HAP-1 (cell line): Measurements from ENCODE around the gene MYL7.
"Not testable (repeated sequence)": the region's sequence is repeated elsewhere in the genome, so short reads cannot be mapped to it uniquely, and the experiment has no call there.

ENCODE experiments used
- DNase-seq, 2 experiments: peaks; one replicate each; pipeline ENCODE4 v3.0.0-alpha.2; 2016 to 2020; ENCODE audit warnings: low spot score in 2 of 2
- H3K27me3 ChIP-seq: fragments of 250-450 bp; sonication (Bioruptor Pico); 2 replicates; pipeline ENCODE4 v1.5.1; 2020; ENCODE audit warnings: low read depth, mild to moderate bottlenecking, moderate library complexity
- H3K36me3 ChIP-seq: fragments of 250-450 bp; sonication (Bioruptor Pico); replicated peaks from 2 replicates; pipeline ENCODE4 v1.5.1; 2020; ENCODE audit warnings: mild to moderate bottlenecking
- H3K4me1 ChIP-seq: fragments of 250-450 bp; sonication (Bioruptor Pico); 2 replicates; pipeline ENCODE4 v1.5.1; 2020; ENCODE audit warnings: mild to moderate bottlenecking
- H3K4me3 ChIP-seq: fragments of 250-450 bp; sonication (Bioruptor Pico); 2 replicates; pipeline ENCODE4 v1.5.1; 2020; ENCODE audit warnings: mild to moderate bottlenecking, moderate library complexity
- H3K9me3 ChIP-seq: fragments of 250-450 bp; sonication (Bioruptor Pico); 2 replicates; pipeline ENCODE4 v1.5.1; 2020; ENCODE audit warnings: mild to moderate bottlenecking, moderate library complexity
- in situ Hi-C: fragments of 300-500 bp; cut with MboI; formaldehyde crosslinking; loops from 3 replicates; pipeline ENCODE4 v1.14.3; 2020; ENCODE audit warnings: low sequenced_read_pairs, inconsistent platforms, mixed read lengths

The MYL7 gene

GRCh38 chr7:44142028-44142427, 896 bp upstream of the MYL7 start:
- Histone ChIP-seq H3K36me3 (no peaks in the 10 kb centered on the region), H3K4me1 (no peaks in the 10 kb centered on the region), H3K27me3 (no peaks in the 10 kb centered on the region), H3K9me3 (no peaks in the 10 kb centered on the region), H3K4me3 (no peak overlapping the region)
- in situ Hi-C loops, result no loop called here
- DNase-seq, result no peak

- H3K36me3 ChIP-seq, result no peaks in the 10 kb centered on the region
- H3K4me3 ChIP-seq, result no peak overlapping the region
- H3K4me1 ChIP-seq, result no peaks in the 10 kb centered on the region
- in situ Hi-C loops, result no loop called here
- no peaks in the 10 kb centered on the region for H3K27me3 ChIP-seq
- no peak for DNase-seq
- no peaks in the 10 kb centered on the region for H3K9me3 ChIP-seq
Observed at GRCh38 chr7:44140341-44140740, 791 bp downstream of the MYL7 start.

GRCh38 chr7:44139311-44140010, 1.7 kb downstream of the MYL7 start:
- no peaks in the 10 kb centered on the region for H3K4me1 ChIP-seq
- in situ Hi-C loops, result no loop called here
- no peak for DNase-seq
- H3K36me3 ChIP-seq, result no peaks in the 10 kb centered on the region
- H3K9me3 ChIP-seq, result no peaks in the 10 kb centered on the region
- no peak overlapping the region for H3K4me3 ChIP-seq
- no peaks in the 10 kb centered on the region for H3K27me3 ChIP-seq

GRCh38 chr7:44138698-44139097, 2.4 kb downstream of the MYL7 start:
- Histone ChIP-seq H3K4me3 (no peak overlapping the region), H3K4me1 (no peaks in the 10 kb centered on the region), H3K27me3 (no peaks in the 10 kb centered on the region), H3K9me3 (no peaks in the 10 kb centered on the region), H3K36me3 (no peaks in the 10 kb centered on the region)
- DNase-seq, result no peak
- in situ Hi-C loops, result no loop called here

- in situ Hi-C loops, result no loop called here
- no peak for DNase-seq
Observed at GRCh38 chr7:44136731-44137130, 4.4 kb downstream of the MYL7 start.

GRCh38 chr7:44134943-44135628, 6.0 kb downstream of the MYL7 start:
- no peak for DNase-seq
- no peaks in the 10 kb centered on the region for H3K27me3 ChIP-seq
- in situ Hi-C loops, result no loop called here
- H3K4me3 ChIP-seq, result no peak overlapping the region
- H3K36me3 ChIP-seq, result no peaks in the 10 kb centered on the region
- H3K4me1 ChIP-seq, result no peaks in the 10 kb centered on the region
- no peaks in the 10 kb centered on the region for H3K9me3 ChIP-seq

More at GRCh38 chr7:44136731-44137130, 4.4 kb downstream of the MYL7 start:
- Histone ChIP-seq H3K27me3 (no peaks in the 10 kb centered on the region), H3K4me1 (no peaks in the 10 kb centered on the region), H3K36me3 (no peaks in the 10 kb centered on the region), H3K4me3 (no peak overlapping the region), H3K9me3 (no peaks in the 10 kb centered on the region)

GRCh38 chr7:44133295-44133694, 7.8 kb downstream of the MYL7 start:
- DNase-seq, result no peak
- Histone ChIP-seq H3K36me3 (no peaks in the 10 kb centered on the region), H3K4me3 (no peak overlapping the region), H3K4me1 (no peaks in the 10 kb centered on the region), H3K27me3 (no peaks in the 10 kb centered on the region), H3K9me3 (no peaks in the 10 kb centered on the region)
- in situ Hi-C loops, result no loop called here

GRCh38 chr7:44132039-44132438, 9.1 kb downstream of the MYL7 start:
- no peaks in the 10 kb centered on the region for H3K9me3 ChIP-seq
- no peaks in the 10 kb centered on the region for H3K27me3 ChIP-seq
- no peak overlapping the region for H3K4me3 ChIP-seq
- no peaks in the 10 kb centered on the region for H3K36me3 ChIP-seq
- no peak for DNase-seq
- in situ Hi-C loops, result no loop called here
- no peaks in the 10 kb centered on the region for H3K4me1 ChIP-seq

- Histone ChIP-seq H3K9me3 (no peaks in the 10 kb centered on the region), H3K4me3 (no peak overlapping the region), H3K36me3 (no peaks in the 10 kb centered on the region), H3K4me1 (no peaks in the 10 kb centered on the region), H3K27me3 (0 out of 2 replicates have a peak, but pooled peaks cover 3% of the 10 kb centered on the region)
- in situ Hi-C loops, result no loop called here
- DNase-seq, result no peak
Observed at GRCh38 chr7:44131173-44132029, 9.7 kb downstream of the MYL7 start.

GRCh38 chr7:44128721-44129582, 12.2 kb downstream of the MYL7 start:
- no peak for DNase-seq
- in situ Hi-C loops, result no loop called here
- no peaks in the 10 kb centered on the region; the same call in 1 of the 2 replicates for H3K4me1 ChIP-seq

GRCh38 chr7:44127161-44127560, 14.0 kb downstream of the MYL7 start:
- H3K27me3 ChIP-seq, result 0 out of 2 replicates have a peak, but pooled peaks cover 3% of the 10 kb centered on the region
- no peaks in the 10 kb centered on the region for H3K9me3 ChIP-seq
- in situ Hi-C loops, result no loop called here
- H3K4me3 ChIP-seq, result no peak overlapping the region
- no peak for DNase-seq
- H3K4me1 ChIP-seq, result peaks cover 6% of the 10 kb centered on the region
- H3K36me3 ChIP-seq, result peaks cover under 1% of the 10 kb centered on the region; the same call in 1 of the 2 replicates

More at GRCh38 chr7:44128721-44129582, 12.2 kb downstream of the MYL7 start:
- Histone ChIP-seq H3K36me3 (no peaks in the 10 kb centered on the region), H3K9me3 (no peaks in the 10 kb centered on the region), H3K4me3 (no peak overlapping the region), H3K27me3 (0 out of 2 replicates have a peak, but pooled peaks cover 3% of the 10 kb centered on the region)

- in situ Hi-C loops, H3K36me3 ChIP-seq, H3K27me3 ChIP-seq, DNase-seq, H3K4me1 ChIP-seq, H3K9me3 ChIP-seq, H3K4me3 ChIP-seq: not testable (repeated sequence)
Observed at GRCh38 chr7:44126574-44126973, 14.6 kb downstream of the MYL7 start.

GRCh38 chr7:44124822-44125202, 16.3 kb downstream of the MYL7 start:
- Histone ChIP-seq H3K36me3 (peaks cover 24% of the 10 kb centered on the region), H3K9me3 (no peaks in the 10 kb centered on the region), H3K4me1 (peaks cover 11% of the 10 kb centered on the region), H3K4me3 (no peak overlapping the region), H3K27me3 (0 out of 2 replicates have a peak, but pooled peaks cover 3% of the 10 kb centered on the region)
- DNase-seq, result no peak
- in situ Hi-C loops, result no loop called here
